WTC11 (cell line): ENCODE measurements around the gene CCM2. TPM values are rescaled to one million over a fixed set of nuclear protein-coding genes. Genes with fewer than 3 reads are reported as not detected.

Source experiments
- ATAC-seq: fragments of 200-7000 bp; cut with Tn5 transposase; 2 replicates; pipeline ENCODE4 v1.10.0; 2021; ENCODE audit warnings: mild to moderate bottlenecking, moderate library complexity
- CTCF ChIA-PET: fragments of 300-600 bp; sonication (Branson Sonifier 250); formaldehyde crosslinking; loops from one replicate; lab custom pipeline; 2021; ENCODE audit warnings: antibody characterized with exemption; lab: Charles Lee
- POLR2A ChIA-PET: fragments of 350-600 bp; sonication (Branson Sonifier 250); formaldehyde crosslinking; loops from one replicate; lab custom pipeline; 2021; ENCODE audit warnings: antibody characterized with exemption; lab: Charles Lee
- DNase-seq: peaks from one replicate; pipeline ENCODE4 v3.0.0; 2021; ENCODE audit warnings: low spot score
- H3K27ac Mint-ChIP-seq: 2 replicates; pipeline ENCODE4 v1.8.0; 2021; ENCODE audit warnings: mixed read lengths
- H3K27me3 Mint-ChIP-seq: 2 replicates; pipeline ENCODE4 v1.8.0; 2021; ENCODE audit warnings: low read depth, mild to moderate bottlenecking, moderate library complexity, mixed read lengths
- H3K36me3 Mint-ChIP-seq: 2 replicates; pipeline ENCODE4 v1.8.0; 2021; ENCODE audit warnings: mixed read lengths
- H3K4me1 Mint-ChIP-seq: 2 replicates; pipeline ENCODE4 v1.8.0; 2022; ENCODE audit warnings: mixed read lengths
- H3K4me3 Mint-ChIP-seq: 2 replicates; pipeline ENCODE4 v1.8.0; 2021; ENCODE audit warnings: mild to moderate bottlenecking, moderate library complexity, mixed read lengths
- H3K9me3 Mint-ChIP-seq: 2 replicates; pipeline ENCODE4 v1.8.0; 2021; ENCODE audit warnings: mixed read lengths
- ATF1 ChIP-seq: sonication (generic); formaldehyde crosslinking; IDR thresholded peaks from 2 replicates; pipeline ENCODE4 v1.8.1; 2023; ENCODE audit warnings: mild to moderate bottlenecking, moderate library complexity, missing genetic modification reagents
- FOXK1 ChIP-seq: sonication (generic); formaldehyde crosslinking; IDR thresholded peaks from 2 replicates; pipeline ENCODE4 v1.8.0; 2022; ENCODE audit warnings: mild to moderate bottlenecking, moderate library complexity, missing genetic modification reagents
- JAZF1 ChIP-seq: fragments of 250-450 bp; sonication (Bioruptor Pico); IDR thresholded peaks from 2 replicates; pipeline ENCODE4 v1.9.0; 2021; ENCODE audit warnings: moderate library complexity, mild to moderate bottlenecking, inconsistent platforms
- MYBL2 ChIP-seq: sonication (generic); formaldehyde crosslinking; IDR thresholded peaks from 2 replicates; pipeline ENCODE4 v1.8.1; 2023; ENCODE audit warnings: mild to moderate bottlenecking, moderate library complexity, missing genetic modification reagents
- NFYB ChIP-seq: sonication (generic); formaldehyde crosslinking; conservative IDR thresholded peaks from 2 replicates; pipeline ENCODE4 v1.8.0; 2022; ENCODE audit warnings: low read depth, missing genetic modification reagents
- NR3C1 ChIP-seq: sonication (generic); formaldehyde crosslinking; conservative IDR thresholded peaks from 2 replicates; pipeline ENCODE4 v1.8.1; 2023; ENCODE audit warnings: low read depth, mild to moderate bottlenecking, missing genetic modification reagents
- SMAD3 ChIP-seq: sonication (generic); formaldehyde crosslinking; IDR thresholded peaks from 2 replicates; pipeline ENCODE4 v1.8.0; 2022; ENCODE audit warnings: missing genetic modification reagents, mild to moderate bottlenecking, borderline replicate concordance
- TCF7 ChIP-seq: sonication (generic); formaldehyde crosslinking; IDR thresholded peaks from 2 replicates; pipeline ENCODE4 v1.8.0; 2022; ENCODE audit warnings: mild to moderate bottlenecking, low read depth, missing genetic modification reagents, moderate library complexity
- ZNF263 ChIP-seq: sonication (generic); formaldehyde crosslinking; IDR thresholded peaks from 2 replicates; pipeline ENCODE4 v1.8.1; 2022; ENCODE audit warnings: low read depth, mild to moderate bottlenecking, moderate library complexity, missing genetic modification reagents
- ZNF317 ChIP-seq: sonication (generic); formaldehyde crosslinking; IDR thresholded peaks from 2 replicates; pipeline ENCODE4 v1.8.1; 2023; ENCODE audit warnings: low read depth, mild to moderate bottlenecking, moderate library complexity, missing genetic modification reagents, borderline replicate concordance
- ZNF671 ChIP-seq: fragments of 250-450 bp; sonication (Bioruptor Pico); IDR thresholded peaks from 2 replicates; pipeline ENCODE4 v1.8.0; 2021; ENCODE audit warnings: mild to moderate bottlenecking
- total RNA-seq: library from RNA; stranded (reverse); gene quantifications from 3 replicates; pipeline ENCODE4 v1.2.3, GENCODE V29; 2021
- TF ChIP-seq, protein P1 (sequence below): fragments of 200-600 bp; IDR thresholded peaks from 2 replicates; pipeline ENCODE4 v1.8.0; 2022; ENCODE audit warnings: antibody characterized with exemption
- TF ChIP-seq, protein P2 (sequence below): sonication (generic); formaldehyde crosslinking; IDR thresholded peaks from 2 replicates; pipeline ENCODE4 v1.8.0; 2022; ENCODE audit warnings: mild to moderate bottlenecking, missing genetic modification reagents
- TF ChIP-seq, protein P3 (sequence below): sonication (generic); formaldehyde crosslinking; conservative IDR thresholded peaks from 2 replicates; pipeline ENCODE4 v1.8.1; 2022; ENCODE audit warnings: mild to moderate bottlenecking, missing genetic modification reagents
- TF ChIP-seq, protein P4 (sequence below): fragments of 250-450 bp; sonication (Bioruptor Pico); conservative IDR thresholded peaks from 2 replicates; pipeline ENCODE4 v1.9.0; 2021; ENCODE audit warnings: mild to moderate bottlenecking
- TF ChIP-seq, protein P5 (sequence below): sonication (generic); formaldehyde crosslinking; IDR thresholded peaks from 2 replicates; pipeline ENCODE4 v1.8.1; 2023; ENCODE audit warnings: mild to moderate bottlenecking, moderate library complexity, missing genetic modification reagents
- TF ChIP-seq, protein P6 (sequence below): sonication (generic); formaldehyde crosslinking; IDR thresholded peaks from 2 replicates; pipeline ENCODE4 v1.8.1; 2022; ENCODE audit warnings: mild to moderate bottlenecking, moderate library complexity, missing genetic modification reagents
- TF ChIP-seq, protein P7 (sequence below): sonication (generic); formaldehyde crosslinking; IDR thresholded peaks from 2 replicates; pipeline ENCODE4 v1.8.1; 2022; ENCODE audit warnings: low read depth, missing genetic modification reagents, borderline replicate concordance

Gene CCM2
- total RNA-seq, 1 experiment from 2014 or later: 32.7 TPM

DNA sequence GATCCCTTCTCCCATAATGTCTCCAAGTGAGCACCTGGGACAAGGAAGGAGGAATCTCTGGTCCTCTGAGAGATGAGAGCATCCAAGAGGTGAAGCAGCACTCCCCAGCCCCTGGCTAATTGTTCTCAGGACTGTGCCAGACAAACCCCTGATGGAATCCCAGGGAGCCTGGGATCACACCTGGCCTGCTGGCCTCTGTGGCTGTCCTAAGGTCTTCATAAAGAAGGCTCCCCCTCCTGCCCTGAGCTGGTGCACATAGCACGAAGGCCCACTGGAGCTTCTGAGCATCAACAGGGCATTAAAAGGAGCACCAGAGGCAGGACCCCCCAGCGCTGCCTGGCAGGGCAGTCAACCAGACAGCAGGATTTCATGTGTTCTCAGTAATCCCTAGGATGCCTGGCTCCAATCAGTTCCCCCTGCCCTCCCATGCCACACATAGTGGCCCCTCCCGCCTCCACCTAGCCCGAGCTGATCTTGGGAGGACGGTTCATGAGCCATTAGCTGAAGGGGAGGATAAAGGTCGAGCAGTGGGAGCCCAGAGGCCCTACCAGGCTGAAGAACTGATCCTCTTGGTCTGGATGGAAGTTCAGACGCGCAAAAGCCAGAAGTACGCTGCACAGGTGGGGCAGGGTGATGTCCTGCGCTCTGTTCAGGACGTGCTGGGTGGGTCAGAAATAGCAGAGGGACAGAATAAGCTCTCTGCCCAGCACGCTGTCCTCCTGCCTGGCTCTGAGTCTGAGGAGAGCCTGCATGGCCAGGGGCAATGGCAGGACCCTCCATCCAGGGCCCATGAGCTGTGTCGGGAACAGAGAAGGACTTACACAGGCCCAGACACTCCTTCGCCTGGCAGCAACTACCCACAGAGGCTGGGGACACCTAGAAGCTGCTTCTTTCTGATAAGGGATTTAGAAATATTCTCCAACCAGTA is 103.0 kb downstream of the CCM2 start:
- ATAC-seq: no peak
- H3K4me3 Mint-ChIP-seq: no peak overlapping the region
- POLR2A ChIA-PET: no interaction called here
- H3K9me3 Mint-ChIP-seq: no peaks in the 10 kb centered on the region
- no peaks in the 10 kb centered on the region; the same call in 1 of the 2 replicates for H3K4me1 Mint-ChIP-seq
- TF ChIP-seq, protein P1, sequence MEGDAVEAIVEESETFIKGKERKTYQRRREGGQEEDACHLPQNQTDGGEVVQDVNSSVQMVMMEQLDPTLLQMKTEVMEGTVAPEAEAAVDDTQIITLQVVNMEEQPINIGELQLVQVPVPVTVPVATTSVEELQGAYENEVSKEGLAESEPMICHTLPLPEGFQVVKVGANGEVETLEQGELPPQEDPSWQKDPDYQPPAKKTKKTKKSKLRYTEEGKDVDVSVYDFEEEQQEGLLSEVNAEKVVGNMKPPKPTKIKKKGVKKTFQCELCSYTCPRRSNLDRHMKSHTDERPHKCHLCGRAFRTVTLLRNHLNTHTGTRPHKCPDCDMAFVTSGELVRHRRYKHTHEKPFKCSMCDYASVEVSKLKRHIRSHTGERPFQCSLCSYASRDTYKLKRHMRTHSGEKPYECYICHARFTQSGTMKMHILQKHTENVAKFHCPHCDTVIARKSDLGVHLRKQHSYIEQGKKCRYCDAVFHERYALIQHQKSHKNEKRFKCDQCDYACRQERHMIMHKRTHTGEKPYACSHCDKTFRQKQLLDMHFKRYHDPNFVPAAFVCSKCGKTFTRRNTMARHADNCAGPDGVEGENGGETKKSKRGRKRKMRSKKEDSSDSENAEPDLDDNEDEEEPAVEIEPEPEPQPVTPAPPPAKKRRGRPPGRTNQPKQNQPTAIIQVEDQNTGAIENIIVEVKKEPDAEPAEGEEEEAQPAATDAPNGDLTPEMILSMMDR: no peak
- TF ChIP-seq ATF1 (CRISPR knock-in tag) (no peak), SMAD3 (no peak)
- TF ChIP-seq, protein P2, sequence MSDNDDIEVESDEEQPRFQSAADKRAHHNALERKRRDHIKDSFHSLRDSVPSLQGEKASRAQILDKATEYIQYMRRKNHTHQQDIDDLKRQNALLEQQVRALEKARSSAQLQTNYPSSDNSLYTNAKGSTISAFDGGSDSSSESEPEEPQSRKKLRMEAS: no peak
- TF ChIP-seq, all 79 proteins: peak for 0
- Mint-ChIP-seq H3K36me3 (peaks cover 71% of the 10 kb centered on the region), H3K27ac (no peak overlapping the region), H3K27me3 (no peaks in the 10 kb centered on the region)
- DNase-seq: no peak
- CTCF ChIA-PET: interaction anchor here (1.4 kb wide), 1 partner anchor 129 kb away, joined by 3 read pairs; no protein-coding TSS in a partner anchor

DNA sequence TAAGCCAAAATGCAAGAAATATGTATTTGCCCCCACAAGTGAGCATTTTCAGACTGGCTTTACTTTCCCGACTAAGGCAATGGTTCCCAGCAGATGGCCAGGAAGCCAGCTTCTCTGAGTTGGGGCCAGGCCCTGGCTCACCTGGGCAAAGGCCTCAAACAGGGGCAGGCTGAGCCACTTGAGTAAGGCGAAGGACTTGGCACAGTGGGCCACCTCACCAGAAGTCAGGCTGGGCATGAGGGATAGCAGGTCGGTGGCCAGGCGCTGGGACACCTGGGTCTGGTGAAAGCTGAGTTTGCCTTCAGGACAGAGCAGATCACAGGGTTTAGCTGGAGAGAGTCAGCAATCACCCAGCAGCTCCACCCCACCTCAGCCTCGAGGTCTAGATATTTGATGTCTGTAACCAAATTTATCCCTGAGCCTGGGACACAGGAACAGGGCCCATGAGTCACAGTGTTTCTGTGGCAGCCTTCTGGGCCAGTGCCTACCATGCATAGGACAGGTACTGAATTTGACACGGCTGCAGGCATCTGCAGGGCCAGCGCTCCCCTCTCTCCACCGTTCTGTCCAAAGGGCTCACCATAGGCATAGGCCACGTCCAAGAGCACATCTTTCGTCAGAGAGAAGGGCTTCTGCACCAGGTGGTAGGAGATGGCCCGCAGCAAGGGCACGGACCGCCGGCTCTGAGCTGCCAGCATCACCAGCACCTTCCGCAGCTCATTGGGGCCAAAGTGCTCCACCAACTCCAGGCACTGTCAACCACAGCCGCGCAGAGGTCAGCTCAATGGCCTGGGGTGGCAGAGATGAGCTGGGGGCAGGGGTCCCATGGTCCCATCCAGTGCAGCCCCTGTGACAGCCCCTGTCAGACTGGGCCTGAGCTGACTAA is 104.2 kb downstream of the CCM2 start:
- Mint-ChIP-seq H3K9me3 (no peaks in the 10 kb centered on the region), H3K4me1 (no peaks in the 10 kb centered on the region; the same call in 1 of the 2 replicates), H3K27me3 (no peaks in the 10 kb centered on the region), H3K4me3 (no peak overlapping the region), H3K27ac (no peak overlapping the region), H3K36me3 (peaks cover 80% of the 10 kb centered on the region)
- ChIA-PET CTCF (interaction anchor here (1.2 kb wide), 1 partner anchor 32 kb away, joined by 3 read pairs; no protein-coding TSS in a partner anchor), POLR2A (no interaction called here)
- DNase-seq: no peak
- ATAC-seq: no peak
- TF ChIP-seq ZNF263 (no peak), JAZF1 (CRISPR knock-in tag) (no peak), ZNF317 (no peak), MYBL2 (CRISPR knock-in tag) (no peak), ZNF671 (CRISPR knock-in tag) (no peak), TCF7 (CRISPR knock-in tag) (no peak), NFYB (CRISPR knock-in tag) (no peak), FOXK1 (CRISPR knock-in tag) (no peak), NR3C1 (CRISPR knock-in tag) (no peak)
- TF ChIP-seq, protein P3, sequence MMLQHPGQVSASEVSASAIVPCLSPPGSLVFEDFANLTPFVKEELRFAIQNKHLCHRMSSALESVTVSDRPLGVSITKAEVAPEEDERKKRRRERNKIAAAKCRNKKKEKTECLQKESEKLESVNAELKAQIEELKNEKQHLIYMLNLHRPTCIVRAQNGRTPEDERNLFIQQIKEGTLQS (CRISPR knock-in tag): no peak
- TF ChIP-seq, protein P4, sequence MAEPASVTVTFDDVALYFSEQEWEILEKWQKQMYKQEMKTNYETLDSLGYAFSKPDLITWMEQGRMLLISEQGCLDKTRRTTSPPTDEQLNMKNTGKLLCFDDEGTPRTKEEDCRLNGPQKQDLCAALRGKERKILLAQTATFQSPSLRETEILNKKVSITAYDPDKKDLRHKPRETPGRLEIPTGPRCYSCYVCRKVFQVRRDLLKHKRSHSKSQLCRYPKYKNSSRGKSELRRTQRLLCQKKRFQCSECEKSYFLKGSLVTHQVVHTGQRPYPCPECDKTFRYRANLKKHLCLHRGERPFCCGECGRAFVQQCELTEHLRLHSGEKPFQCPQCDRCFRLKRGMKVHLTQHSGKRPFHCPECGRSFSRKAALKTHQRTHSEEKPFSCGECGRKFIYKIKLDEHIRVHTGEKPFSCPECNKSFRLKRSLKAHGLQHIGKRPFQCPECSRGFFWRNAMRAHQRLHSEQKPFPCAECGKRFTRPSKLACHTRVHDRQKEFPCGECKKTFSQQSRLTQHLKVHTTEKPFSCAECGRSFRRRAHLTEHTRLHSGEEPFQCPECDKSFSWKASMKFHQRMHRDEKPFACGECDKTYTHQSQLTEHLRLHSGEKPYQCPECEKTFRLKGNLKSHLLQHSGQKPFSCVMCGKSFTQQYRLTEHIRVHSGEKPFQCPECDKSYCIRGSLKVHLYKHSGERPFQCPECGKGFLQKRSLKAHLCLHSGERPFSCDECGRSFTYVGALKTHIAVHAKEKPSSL (CRISPR knock-in tag): no peak
- TF ChIP-seq, protein P5, sequence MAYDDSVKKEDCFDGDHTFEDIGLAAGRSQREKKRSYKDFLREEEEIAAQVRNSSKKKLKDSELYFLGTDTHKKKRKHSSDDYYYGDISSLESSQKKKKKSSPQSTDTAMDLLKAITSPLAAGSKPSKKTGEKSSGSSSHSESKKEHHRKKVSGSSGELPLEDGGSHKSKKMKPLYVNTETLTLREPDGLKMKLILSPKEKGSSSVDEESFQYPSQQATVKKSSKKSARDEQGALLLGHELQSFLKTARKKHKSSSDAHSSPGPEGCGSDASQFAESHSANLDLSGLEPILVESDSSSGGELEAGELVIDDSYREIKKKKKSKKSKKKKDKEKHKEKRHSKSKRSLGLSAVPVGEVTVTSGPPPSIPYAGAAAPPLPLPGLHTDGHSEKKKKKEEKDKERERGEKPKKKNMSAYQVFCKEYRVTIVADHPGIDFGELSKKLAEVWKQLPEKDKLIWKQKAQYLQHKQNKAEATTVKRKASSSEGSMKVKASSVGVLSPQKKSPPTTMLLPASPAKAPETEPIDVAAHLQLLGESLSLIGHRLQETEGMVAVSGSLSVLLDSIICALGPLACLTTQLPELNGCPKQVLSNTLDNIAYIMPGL: no peak
- TF ChIP-seq, protein P6, sequence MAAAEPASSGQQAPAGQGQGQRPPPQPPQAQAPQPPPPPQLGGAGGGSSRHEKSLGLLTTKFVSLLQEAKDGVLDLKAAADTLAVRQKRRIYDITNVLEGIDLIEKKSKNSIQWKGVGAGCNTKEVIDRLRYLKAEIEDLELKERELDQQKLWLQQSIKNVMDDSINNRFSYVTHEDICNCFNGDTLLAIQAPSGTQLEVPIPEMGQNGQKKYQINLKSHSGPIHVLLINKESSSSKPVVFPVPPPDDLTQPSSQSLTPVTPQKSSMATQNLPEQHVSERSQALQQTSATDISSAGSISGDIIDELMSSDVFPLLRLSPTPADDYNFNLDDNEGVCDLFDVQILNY (CRISPR knock-in tag): no peak
- TF ChIP-seq, protein P1: no peak
- TF ChIP-seq, protein P7, sequence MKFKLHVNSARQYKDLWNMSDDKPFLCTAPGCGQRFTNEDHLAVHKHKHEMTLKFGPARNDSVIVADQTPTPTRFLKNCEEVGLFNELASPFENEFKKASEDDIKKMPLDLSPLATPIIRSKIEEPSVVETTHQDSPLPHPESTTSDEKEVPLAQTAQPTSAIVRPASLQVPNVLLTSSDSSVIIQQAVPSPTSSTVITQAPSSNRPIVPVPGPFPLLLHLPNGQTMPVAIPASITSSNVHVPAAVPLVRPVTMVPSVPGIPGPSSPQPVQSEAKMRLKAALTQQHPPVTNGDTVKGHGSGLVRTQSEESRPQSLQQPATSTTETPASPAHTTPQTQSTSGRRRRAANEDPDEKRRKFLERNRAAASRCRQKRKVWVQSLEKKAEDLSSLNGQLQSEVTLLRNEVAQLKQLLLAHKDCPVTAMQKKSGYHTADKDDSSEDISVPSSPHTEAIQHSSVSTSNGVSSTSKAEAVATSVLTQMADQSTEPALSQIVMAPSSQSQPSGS (CRISPR knock-in tag): no peak
